HG03135 (cell line): ENCODE measurements around the gene DPM2.
A peak's percentile ranks its signal among the peaks of the same experiment; 100 is the strongest.

Experiments
- ATAC-seq: cut with Tn5 transposase; IDR thresholded peaks from one replicate; pipeline ENCODE4 v1.9.1; 2021; ENCODE audit warnings: mild to moderate bottlenecking, moderate library complexity; ENCODE audit not compliant: unreplicated experiment

The DPM2 gene

DNA sequence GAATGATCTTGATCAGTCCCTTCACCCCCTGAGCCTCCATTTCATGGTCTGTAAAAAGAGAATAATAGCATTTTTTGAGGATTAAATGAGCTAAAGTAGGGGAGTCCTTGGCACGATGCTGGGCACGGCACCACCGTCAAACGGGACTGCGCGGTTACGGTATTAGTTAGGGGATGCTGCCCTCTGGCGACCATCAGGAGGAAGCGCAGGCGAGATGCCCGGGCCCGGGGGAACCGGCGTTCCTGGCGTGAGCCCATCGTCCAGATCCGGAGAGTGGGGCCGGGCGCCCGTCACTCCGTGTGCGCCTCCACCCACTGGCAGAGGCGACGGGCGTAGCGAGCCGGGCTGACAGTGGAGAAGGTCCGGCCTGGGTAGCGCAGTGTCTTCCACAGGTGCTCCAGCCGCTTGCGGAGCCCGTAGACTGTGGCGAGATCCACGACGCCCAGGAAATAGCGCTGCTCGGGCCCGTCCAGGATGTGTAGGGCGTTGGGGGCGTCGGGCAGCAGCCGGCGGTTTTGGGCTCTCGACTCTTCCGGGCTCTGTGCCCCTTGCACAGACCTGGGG, 16.0 kb downstream of the DPM2 start:
- ATAC-seq, result no peak

DNA sequence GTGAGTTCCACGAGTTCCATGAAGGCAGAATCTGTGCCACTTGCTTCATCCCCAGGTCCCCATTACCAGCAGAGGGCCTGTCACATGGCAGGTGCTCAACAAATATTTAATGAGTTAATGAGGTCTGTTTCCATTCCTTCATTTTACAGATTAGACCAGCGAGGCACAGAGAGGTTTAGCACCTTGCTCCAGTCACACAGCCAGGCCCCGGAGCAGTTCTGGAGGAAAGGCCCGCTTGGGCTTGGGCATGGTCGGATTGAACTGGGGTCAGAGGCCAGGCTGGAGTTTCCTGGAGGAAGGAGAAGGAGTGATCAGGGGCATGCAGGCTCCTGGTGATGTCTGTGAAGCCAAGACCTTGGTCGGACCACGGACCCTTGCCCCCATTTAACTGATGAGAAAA, 16.9 kb downstream of the DPM2 start:
- no peak for ATAC-seq

DNA sequence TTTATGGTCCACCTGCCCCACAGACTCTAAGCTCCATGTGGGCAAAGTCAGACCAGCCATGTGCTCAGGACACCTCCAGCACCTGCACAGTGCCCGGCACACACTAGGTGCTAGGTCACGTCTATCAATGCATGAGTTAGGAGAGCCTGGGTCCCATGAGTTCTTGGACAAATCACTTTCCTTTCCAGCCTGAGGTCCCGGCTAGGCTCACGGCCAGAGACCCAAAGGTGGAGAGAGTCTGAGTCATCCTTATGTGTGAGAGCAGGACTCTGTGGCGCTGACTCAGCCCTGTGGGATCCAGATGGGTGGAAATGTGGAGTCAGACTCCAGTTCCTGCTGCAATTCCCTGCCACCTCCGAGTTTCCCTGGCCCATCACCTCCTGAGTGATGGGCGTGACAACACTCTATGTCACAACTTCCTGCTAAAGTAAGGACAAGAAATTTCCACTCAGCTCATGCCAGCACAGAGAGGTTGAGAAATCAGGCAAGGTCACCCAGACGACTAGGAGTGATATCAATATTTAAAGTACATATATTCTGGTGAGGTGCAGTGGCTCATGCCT, 18.3 kb downstream of the DPM2 start:
- no peak for ATAC-seq

DNA sequence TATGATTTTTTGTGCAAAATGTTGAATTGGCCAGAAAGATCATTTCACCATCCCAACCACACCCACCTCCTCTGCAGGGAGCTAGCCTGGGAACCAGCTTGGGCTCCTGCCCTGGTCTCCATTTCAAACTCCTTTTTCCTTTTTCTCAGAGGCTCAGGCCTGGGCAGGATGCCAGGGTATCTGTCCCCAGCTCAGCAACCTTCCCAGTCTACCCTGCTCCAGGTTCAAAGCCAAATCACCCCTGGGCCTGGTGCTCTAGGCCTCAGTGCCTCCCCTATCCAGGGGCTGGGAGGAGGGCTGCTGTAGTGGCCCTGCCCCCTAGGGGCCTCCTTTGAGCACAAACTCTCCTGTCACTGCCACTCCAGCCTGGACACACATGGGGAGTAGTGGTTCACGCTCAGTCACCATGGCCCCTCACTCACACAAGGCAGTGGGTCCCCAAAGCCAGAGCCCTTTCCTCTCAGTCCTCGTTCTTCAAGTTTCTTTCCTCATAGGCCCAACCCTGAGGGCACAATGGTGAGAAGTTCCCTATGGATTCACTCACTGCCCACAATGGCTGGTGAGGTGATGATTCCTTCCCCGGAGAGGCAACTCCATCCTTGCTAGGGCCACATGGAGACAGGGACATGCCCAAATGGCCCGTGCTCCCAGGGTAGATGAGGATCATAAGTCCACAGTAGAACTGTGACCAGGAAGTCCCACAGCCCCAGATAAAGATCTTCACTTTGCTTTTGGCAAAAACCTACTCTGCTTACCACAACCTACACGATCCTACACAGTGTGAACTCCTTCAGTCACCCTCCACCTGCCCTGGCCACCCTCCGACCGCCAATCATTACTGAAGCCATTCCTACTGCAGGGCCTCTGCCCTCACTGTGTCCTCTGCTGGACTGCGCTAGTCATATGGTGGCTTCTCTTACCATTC, 19.2 kb downstream of the DPM2 start:
- no peak for ATAC-seq

DNA sequence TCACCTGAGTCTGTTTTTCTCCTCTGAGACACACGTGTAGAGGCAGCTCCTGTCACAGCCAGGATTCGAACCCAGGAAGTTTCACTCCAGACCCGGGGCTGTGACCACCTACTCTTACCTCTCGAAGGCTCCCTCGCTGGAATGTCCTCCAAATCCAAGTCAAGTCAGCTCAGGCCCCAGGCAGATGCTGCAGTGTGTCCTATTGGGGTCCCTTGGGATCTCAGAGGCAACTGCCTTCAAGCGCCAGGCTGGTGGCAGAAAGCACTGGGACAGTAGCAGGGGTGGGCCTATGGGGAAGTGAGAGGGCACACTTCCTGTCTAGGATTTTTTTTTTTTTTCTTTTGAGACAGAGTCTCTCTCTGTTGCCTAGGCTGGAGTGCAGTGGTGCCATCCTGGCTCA, 20.1 kb downstream of the DPM2 start:
- ATAC-seq, result no peak

DNA sequence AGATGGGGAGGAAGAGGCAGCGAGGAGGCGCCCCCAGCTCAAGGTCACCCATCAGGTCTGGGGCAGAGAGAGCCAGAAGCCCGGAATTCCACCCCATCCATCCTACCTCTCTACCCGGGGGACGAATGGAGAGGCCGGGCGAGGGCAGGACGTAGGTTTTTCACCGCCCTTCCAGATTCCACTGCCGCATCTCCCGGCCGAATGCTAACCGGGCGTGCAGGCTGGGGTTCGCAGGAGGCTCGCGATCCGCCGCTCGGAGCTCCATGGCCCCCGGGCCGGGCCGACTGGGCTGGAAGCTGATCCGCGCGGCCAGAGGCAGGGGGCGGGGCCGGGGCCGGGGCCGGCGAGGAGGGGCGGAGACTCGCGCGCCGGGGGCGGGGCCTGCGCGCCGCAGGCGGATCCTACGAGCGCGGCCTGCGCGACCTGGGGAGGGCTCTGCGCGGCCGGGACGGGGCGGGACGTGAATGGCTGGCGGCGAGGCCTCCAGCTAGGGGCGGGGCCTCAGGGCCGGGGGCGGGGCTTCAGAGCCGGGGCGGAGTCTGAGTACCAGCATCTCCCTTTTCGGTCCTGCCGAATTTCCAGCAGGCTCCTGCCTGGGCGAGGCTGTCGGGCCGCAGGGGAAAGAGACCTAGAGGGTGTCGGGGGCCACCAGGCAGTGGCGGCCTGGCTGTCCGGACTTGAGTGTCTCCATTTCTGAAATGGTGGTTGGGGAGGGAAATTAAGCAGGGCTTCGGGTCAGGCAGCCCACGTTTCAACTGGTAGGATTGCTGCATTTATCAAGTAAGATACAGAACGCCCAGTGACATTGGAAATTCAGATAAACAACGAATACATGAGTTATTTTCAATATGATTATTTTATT, 20.7 kb downstream of the DPM2 start, which contains the start of gene ST6GALNAC4:
Gene ST6GALNAC4, minus strand, starts transcription at position 322 of the 862 bp plus-strand sequence. CDS start 622 bp downstream, outside the sequence.
- peak; percentile 61 for ATAC-seq

DNA sequence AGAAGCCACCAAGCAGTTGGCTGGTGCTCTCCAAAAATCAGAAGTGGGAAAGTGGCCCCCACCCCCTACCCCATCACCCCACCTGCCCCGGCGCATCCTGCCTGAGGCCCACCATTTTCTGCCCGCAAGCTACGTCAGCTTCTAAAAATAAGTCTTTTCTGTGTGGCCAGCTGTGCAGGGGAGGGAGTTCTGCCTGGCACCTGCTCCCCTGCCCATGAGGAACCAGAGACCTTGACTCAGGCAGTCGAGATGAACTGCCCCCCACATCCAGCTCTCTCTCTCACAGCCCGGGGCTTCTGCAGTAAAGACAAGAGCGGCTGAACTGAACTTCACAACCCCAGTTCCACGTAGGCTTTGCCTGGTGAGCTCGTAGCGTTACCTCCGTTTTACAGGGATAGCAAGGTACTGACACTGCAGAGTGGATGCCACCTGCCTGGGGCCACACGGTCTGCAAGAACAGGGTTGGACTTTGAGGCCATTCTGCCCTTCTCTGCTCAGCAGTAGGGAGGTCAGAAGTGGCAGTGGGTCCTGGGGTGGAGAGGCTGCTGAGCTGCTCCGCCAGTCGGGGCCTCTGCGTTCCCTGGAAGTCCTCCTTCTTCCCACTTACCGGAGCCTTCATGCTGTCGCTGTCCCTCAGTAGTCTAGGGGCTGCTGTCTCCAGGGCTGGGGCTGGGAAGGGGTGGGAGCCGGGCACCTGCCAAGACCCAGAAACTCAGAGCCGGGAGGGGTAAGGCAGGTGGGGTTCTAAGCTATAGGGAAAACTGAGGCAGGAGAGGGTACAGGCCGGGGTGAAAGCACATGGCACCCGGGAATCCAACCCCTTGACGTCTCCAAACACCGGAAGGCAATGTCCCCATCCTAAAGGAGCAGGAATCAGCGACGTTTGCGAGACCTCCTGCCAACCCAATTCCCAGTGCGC, 21.6 kb downstream of the DPM2 start:
- no peak for ATAC-seq

DNA sequence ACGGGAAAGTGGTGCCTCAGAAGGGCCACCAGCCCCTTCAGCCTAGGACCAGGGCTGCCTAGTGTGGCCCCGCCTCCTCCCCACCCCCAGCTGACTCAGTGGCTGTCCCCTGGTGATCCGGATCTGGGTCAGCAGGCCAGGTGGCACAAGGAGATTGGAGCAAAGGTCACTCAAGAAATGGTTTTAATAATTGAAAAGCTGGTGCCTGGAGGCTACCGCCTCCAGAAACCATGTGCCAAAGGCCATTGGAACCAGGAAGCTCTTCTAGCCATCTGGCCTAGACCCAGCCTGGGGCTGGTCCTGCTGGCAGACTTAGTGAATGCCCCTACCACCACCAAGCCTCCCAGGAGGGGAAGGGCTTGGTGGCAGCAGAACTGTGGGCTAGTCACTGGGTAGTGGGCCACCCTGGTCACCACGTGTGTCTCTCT, 22.3 kb downstream of the DPM2 start:
- no peak for ATAC-seq

DNA sequence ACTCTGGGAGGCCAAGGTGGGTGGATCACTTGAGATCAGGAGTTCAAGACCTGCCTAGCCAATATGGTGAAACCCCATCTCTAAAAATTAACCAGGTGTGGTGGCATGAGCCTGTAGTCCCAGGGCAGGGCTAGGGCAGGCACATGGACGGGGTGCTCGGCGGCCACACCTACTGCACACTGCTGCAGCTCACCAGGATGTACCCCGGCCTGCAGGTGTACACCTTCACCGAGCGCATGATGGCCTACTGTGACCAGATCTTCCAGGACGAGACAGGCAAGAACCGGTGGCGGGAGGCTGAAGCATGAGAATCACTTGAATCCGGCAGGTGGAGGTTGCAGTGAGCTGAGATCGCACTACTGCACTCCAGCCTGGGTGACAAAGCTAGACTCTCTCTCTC, 24.0 kb downstream of the DPM2 start:
- ATAC-seq, result no peak

DNA sequence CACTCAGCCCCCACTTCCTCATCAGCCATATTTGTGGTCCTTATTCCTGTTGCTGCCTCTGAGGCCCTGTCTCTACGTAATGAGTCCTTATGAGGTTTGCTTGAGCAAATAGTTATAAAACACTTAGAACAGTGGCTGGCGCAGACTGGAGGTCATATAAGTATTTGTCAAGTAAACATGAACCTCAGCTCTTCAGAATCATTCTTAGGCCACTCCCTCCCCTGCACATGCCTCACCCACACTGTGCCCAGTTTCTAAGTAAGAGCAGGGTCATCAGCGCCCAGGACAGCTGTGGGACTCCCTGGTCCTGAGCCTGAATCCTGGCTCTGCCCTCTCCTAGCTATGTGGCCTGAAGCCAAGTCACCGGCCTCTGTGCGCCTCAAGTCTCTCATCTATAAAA, 24.8 kb downstream of the DPM2 start:
- no peak for ATAC-seq

DNA sequence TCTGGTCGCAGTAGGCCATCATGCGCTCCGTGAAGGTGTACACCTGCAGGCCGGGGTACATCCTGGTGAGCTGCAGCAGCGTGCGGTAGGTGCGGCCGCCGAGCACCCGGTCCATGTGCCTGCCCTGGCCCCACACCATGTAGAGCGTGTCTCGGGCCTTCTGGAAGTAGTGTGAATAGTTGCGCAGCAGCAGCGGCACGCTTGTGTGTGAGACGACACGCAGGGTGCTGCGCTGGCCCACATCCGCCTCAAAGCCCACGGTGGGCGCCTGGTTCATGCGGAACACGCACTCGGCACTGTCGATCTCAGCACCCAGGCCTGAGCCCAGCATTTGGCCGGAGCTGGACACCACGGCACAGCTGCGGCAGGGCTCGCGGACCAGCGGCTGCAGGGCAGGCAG, 25.4 kb downstream of the DPM2 start:
- no peak for ATAC-seq

DNA sequence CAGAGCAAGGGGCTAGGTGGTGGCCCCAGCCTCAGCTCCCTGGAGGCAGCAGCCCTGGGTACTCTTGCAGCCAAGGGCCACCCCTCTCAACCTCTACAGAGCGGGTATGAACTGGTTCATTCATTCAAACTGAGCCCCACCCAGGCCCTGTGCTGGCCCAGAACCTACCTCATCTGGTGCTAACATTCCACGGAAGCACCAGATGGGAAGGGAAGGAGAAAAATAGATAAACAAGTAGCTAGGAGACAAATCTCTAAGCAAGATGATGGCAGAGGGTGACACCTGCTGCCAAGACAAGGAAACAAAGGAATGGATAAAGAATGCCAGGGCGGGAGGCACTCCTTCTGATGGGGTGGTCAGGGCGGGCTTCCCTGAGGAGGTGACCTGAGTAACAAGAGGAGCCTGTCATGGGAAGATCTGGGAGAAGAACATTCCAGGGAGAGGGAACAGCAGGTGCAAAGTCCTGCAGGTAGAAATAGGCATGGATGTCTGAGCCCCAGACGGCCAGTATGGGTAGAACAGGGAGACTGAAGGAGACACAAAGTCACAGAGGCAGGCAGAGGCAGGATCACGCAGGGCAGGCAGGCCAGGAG, 26.9 kb downstream of the DPM2 start:
- ATAC-seq, result no peak

DNA sequence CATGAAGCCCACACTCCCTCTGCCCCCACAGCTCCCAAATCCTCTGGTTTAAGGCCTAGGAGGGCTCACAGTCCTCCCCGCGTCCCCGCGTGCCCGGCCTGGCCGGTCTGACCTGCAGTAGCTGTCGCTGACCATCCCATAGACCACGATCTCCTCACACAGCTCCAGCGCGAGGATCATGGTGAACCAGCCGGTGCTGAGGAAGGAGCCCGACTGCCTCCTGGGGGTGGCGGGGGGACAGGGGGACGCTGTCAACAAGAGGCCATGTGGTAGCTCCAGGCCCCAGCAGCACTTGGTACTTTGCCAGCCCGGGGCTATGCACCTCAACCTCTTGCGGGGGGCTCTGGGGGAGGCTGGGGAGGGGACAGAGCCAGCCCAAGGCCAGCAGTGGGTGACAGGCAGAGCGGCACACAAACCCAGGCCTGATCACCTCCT, 27.8 kb downstream of the DPM2 start:
- no peak for ATAC-seq

DNA sequence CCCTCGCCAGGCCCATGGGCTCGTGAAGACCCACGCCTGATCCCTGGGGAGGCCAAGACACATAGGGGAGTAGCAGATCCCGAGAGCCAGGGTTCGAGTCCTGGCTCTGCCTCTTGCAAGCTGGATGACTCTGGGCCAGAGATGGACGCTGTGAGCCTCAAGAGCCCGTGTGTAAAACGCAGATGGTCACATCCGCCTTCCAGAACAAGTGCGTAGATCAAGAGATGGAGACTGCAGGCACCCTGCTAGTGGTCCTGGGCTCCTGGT, 29.1 kb downstream of the DPM2 start:
- no peak for ATAC-seq

DNA sequence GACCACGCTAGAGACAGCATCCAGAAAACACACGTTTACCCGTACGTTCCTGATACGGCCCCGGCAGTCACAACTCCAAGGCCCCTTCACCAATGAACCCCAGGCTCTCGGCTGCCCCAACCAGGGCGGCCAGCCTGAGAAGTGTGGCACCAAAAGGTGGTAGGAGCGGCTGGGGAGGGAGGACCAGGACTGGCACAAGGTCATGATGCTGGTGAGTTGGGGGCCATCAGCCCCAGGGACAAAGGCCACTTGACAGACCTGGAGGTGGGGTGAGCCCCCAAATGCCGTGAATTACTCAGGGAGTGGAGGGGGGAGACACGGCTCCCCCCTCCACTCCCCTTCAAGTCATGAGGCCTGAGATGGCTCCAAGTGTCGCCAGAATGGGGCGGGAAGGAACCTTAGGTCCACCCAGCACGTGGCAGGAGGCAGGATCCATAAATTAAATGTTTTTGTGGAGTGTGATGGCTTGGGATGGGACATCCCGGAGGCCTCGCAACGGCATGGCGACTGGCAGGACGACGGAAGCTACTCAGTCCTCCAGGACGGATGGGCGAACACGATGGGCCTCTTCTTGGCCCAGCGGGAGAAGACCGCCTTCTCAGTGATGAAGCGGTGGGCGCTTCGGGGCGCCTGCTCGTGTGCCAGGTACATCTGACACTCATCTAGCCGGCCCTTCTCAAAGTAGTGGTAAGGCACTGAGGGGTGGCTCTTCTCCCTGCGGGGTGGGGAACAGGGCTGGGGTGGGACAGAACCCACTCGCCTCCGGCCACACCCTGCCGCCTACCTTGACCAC, 29.6 kb downstream of the DPM2 start:
- ATAC-seq, result no peak

DNA sequence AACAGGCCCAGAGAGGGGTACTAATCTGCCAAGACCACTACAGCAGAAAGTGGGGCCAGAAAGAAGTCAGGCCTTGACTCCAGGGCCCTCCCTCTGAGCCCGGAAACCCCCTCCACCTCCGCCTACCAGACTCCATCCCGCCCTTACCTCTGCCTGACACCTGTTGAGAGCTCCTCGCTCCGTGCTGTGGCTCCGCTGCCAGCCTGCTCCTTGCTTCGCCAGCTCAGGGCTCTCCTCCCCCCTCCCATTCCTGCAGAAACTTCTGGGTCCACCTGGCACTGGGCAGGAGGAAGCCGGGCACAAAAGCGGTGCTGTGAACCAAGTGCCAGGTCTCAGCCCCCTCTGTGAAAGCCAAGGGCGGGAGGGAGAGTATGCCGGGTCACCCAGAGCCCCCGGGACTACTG, 31.9 kb downstream of the DPM2 start:
- ATAC-seq, result no peak

DNA sequence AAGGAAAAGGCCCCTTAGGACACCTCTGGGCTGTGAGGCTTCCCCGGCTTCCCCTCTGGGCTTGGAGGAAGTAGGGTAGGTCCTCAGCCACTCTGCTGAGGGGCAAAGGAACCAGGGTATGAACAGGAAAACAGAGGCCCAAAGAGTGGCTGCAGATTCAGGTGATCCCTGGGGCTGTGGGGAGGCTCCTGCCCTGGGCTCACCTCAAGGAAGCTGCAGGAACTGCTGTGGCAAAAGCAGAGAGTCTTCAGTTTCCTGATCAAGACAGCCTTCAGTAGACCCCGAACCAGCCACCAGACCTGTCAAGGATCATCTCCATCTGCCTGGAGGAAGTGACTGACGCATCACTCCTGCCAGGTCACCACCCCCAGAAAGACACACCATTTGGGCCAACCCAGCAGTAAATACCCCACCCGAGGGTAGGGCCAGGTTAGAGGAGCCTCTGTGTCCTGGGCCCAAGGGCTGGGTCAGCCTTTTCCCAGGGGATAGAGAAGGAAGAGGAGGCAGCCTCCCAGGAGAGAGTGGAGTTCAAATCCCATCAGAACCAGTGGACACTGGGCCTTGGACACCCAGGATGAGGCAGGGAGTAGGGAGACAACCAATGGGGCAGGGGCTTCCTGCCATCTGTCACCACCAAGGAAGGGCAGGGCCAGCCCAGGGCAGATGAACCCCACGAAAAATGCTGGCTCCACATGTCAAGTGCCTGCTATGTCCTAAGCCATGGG, 32.5 kb downstream of the DPM2 start:
- no peak for ATAC-seq

DNA sequence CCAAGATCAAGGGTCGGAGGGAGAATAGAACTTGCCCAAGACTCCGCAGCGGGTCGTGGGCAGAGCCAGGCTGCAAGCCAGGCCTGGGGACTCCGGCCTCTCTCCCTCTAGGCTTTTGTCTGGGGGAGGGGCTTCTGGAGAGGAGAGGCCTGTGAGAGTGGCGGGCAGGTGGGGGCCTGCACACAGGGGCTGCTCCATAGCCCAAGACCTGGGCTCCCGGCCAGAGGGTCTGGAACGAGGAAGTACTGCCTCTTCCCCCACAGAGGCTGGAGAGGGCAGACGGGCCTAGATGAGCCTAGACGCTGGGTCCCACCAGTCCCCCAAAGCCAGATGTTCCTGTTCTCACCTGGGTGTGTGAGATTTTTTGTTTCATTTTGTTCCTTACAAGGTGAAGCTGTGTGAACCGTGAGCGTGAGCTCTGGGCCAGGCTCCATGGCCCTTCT, 33.1 kb downstream of the DPM2 start:
- ATAC-seq, result no peak
